HPDE6-E6E7 (cell line): ENCODE data around the gene SF3B2.
A peak's percentile ranks its signal among the peaks of the same experiment; 100 is the strongest.
"Not testable (repeated sequence)": the region's sequence is repeated elsewhere in the genome, so short reads cannot be mapped to it uniquely, and the experiment has no call there.

Experiments used
- DNase-seq: peaks from one replicate; pipeline ENCODE4 v3.0.0; 2011; ENCODE audit warnings: missing footprints; ENCODE audit errors: extremely low spot score

SF3B2 gene

GRCh38 chr11:66075273-66075672 lies 23.1 kb downstream of the SF3B2 start:
- DNase-seq, result no peak

- no peak for DNase-seq
Measured at GRCh38 chr11:66076561-66076960, 24.4 kb downstream of the SF3B2 start.

DNA sequence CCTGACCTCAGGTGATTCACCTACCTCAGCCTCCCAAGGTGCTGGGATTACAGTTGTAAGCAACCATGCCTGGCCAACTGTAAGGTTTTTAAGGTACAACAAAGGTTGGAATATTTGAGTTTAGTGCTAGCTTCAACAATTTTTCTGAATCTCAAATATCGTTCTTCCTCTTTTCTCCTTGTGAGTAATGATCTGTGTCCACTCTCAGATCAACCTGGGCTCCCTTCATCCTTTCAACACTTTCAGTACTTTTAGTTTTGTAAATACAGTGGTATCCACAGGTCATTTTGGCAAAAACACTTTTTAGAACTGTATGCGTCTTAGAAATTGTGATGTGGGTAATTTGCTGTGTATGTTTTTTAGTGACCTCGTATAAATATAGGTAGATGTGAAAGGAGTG lies 25.8 kb downstream of the SF3B2 start:
- no peak for DNase-seq

GRCh38 chr11:66078949-66079348 lies 26.8 kb downstream of the SF3B2 start:
- not testable (repeated sequence) for DNase-seq

- DNase-seq, result peak; percentile 50
Measured at GRCh38 chr11:66080055-66080817, 28.1 kb downstream of the SF3B2 start.

- peak; percentile 85 for DNase-seq
Measured at GRCh38 chr11:66081505-66081904, 29.3 kb downstream of the SF3B2 start.

DNA sequence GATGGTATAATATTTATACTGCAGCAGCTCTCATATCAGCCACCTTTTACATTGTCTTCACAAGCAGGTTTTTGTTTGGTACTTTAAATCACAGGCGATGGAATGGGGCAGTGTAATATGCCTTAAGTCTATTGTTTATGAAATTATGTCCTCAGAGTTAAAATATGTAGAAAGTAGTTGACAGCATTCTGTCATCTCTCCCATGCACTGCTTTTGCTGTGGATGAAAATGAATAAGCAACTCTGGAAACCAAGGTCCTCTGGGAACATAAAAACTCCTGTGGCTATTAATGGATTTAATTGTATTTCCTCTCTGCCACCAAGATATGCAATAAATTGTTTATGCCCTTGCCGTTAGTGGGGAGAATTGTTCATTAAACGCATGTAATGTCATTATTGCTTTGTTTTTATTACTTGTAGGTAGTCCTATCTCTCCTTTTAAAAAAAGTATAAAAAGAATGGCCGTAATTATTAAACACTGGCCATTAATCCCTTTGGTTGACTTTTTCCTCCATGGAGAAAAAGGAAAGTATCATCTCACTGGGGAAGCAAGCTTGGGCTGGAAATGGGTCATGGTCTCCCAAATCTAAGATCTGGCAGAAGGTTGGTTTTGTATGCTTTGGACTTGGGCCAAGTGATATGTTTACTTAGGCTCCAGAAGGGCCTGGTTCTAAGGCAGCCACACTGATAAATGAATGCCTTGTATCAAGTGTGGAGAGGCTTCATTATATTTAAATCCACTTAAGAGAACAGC lies 31.0 kb downstream of the SF3B2 start:
- DNase-seq, result no peak

GRCh38 chr11:66083767-66084166 lies 31.6 kb downstream of the SF3B2 start:
- DNase-seq, result no peak

GRCh38 chr11:66084821-66085475 lies 32.8 kb downstream of the SF3B2 start:
- no peak for DNase-seq

DNA sequence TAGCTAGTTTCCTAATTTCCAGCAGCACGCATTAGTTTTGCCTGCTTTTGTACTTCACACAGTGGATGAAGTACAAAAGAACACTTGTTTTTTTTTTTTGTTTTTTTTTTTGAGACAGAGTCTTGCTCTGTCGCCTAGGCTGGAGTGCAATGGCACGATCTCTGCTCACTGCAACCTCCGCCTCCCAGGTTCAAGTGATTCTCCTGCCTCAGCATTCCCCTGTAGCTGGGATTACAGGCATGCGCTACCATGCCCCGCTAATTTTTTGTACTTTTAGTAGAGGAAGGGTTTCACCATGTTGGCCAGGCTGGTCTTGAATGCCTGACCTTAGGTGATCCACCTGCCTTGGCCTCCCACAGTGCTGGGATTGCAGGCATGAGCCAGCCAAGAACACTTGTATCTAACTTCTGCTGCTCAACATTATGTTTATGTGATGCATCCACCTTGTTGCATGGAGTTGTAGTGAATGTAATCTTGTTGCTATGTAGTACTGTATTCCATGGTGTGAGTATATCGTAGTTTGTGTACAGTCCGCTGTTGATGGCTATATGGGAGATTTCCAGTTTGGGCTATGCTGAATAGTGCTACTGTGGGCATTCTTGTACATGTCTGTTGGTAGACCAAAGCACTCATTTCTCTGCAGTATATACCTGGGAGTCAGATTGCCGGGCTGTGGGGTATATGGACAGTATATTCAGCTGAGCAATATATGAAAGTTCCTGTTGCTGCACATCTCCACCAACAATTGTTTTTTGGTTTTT lies 35.2 kb downstream of the SF3B2 start:
- DNase-seq, result no peak

- DNase-seq, result no peak
Measured at GRCh38 chr11:66089067-66089466, 36.9 kb downstream of the SF3B2 start.

GRCh38 chr11:66090288-66090687 lies 38.1 kb downstream of the SF3B2 start:
- no peak for DNase-seq

- DNase-seq, result not testable (repeated sequence)
Measured at GRCh38 chr11:66092125-66092524, 40.0 kb downstream of the SF3B2 start.

- not testable (repeated sequence) for DNase-seq
Measured at GRCh38 chr11:66099746-66100145, 47.6 kb downstream of the SF3B2 start.

GRCh38 chr11:66100272-66101065 lies 48.3 kb downstream of the SF3B2 start:
- no peak for DNase-seq

DNA sequence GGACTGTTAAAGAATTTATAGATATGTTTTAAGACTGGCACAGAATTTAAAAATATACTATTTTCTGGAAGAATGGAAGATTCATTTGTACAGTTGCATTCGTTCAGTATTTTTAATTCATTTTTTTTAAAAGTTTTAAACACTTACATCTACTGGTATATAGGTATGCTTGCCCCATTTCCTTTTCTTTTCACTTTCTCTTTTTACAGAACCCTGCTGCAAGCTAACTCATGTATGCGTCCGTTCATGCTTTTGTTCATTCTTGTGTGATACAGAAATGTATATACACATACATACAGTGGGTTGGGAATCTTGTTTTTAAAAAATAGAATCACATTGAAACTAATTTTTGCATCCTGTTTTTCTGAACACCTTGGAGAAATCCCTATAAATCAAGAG lies 48.9 kb downstream of the SF3B2 start:
- no peak for DNase-seq

DNA sequence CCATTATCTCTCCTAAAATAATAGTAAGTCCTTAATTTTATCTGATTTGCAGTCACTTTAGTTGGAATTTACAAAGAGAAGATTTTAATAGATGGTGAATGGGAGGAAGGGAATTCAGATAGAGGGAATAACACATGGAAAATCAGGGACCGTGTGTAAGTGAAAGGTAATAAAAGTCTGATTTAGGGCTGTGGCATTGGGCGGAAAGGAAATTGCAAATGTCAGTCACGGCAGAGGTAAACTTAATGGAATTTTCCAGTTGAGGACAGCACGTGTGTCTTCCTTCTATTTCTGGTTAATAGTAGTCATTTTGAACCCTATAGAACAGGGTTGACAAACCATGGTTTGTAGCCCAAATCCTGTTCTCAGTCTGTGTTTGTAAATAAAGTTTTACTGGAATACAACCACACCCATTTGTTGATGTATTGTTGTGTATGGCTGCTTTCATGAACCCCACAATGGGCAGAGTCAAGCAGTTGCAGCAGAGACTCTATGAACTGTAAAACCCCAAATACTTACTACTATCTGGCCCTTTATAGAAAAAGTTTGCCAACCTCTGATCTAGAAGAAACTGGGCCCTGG lies 52.0 kb downstream of the SF3B2 start:
- DNase-seq, result no peak

GRCh38 chr11:66106786-66107599 lies 54.8 kb downstream of the SF3B2 start:
- DNase-seq, result no peak

GRCh38 chr11:66107600-66108510 lies 55.7 kb downstream of the SF3B2 start:
- DNase-seq, result no peak
